Hepatocyte (in vitro differentiated cells): Measurements from ENCODE around the gene FMNL1.

Experiments
- EZH2phosphoT487 ChIP-seq: fragments of 200-600 bp; sonication (generic); IDR thresholded peaks from one replicate; pipeline ENCODE4 v1.6.1; 2018; ENCODE audit warnings: antibody characterized with exemption, mild to moderate bottlenecking, low read depth, moderate library complexity; ENCODE audit not compliant: unreplicated experiment, severe bottlenecking
- TF ChIP-seq, protein P1 (sequence below): fragments of 200-600 bp; sonication (generic); IDR thresholded peaks from 2 replicates; pipeline ENCODE4 v1.5.1; 2016; ENCODE audit warnings: antibody characterized with exemption, mild to moderate bottlenecking; ENCODE audit not compliant: poor library complexity

DNA sequence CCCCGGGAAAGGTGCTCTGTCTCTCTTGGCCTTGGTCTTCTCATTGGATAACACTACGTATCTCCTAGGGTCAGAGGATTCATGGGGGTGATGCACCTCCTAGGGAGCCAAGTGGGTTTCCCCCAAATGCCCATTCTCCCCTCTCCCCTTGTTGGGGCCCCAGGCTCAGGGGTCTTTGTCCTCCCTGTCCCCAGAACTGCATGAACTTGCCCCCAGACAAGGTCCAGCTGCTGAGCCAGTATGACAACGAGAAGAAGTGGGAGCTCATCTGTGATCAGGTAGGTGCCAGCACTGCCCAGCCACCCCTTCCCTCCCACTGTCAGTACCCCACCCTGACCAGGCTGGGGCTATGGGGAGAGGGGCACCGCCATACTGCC lies 8.7 kb downstream of the FMNL1 start:
- TF ChIP-seq, protein P1, sequence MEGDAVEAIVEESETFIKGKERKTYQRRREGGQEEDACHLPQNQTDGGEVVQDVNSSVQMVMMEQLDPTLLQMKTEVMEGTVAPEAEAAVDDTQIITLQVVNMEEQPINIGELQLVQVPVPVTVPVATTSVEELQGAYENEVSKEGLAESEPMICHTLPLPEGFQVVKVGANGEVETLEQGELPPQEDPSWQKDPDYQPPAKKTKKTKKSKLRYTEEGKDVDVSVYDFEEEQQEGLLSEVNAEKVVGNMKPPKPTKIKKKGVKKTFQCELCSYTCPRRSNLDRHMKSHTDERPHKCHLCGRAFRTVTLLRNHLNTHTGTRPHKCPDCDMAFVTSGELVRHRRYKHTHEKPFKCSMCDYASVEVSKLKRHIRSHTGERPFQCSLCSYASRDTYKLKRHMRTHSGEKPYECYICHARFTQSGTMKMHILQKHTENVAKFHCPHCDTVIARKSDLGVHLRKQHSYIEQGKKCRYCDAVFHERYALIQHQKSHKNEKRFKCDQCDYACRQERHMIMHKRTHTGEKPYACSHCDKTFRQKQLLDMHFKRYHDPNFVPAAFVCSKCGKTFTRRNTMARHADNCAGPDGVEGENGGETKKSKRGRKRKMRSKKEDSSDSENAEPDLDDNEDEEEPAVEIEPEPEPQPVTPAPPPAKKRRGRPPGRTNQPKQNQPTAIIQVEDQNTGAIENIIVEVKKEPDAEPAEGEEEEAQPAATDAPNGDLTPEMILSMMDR: no peak
- no peak for TF ChIP-seq EZH2phosphoT487
